Astrocyte (in vitro differentiated cells and primary cell): Measurements from ENCODE around the gene AHNAK. TPM values are rescaled to one million over a fixed set of nuclear protein-coding genes. Genes with fewer than 3 reads are reported as not detected.

Experiments
- DNase-seq: peaks from one replicate; pipeline ENCODE4 v3.0.0-alpha.2; 2010; ENCODE audit warnings: low read depth
- FAIRE-seq: peaks from 2 replicates; lab custom pipeline; 2011; peaks lifted over from hg19 to GRCh38; lab: Jason Lieb, UNC
- H2AFZ ChIP-seq: 2 replicates; pipeline ENCODE4 v1.6.0; 2012; ENCODE audit warnings: low read depth, low read length, inconsistent platforms
- H3K27ac ChIP-seq: 2 replicates; pipeline ENCODE4 v1.5.1; 2011; ENCODE audit warnings: low read depth, low read length, inconsistent platforms
- H3K27me3 ChIP-seq: 2 replicates; pipeline ENCODE4 v1.6.0; 2011; ENCODE audit warnings: low read length, inconsistent platforms; ENCODE audit not compliant: insufficient read depth
- H3K36me3 ChIP-seq: 2 replicates; pipeline ENCODE4 v1.5.1; 2011; ENCODE audit warnings: low read length, inconsistent platforms; ENCODE audit not compliant: insufficient read depth
- H3K4me1 ChIP-seq: 2 replicates; pipeline ENCODE4 v1.5.1; 2011; ENCODE audit warnings: low read length, inconsistent platforms; ENCODE audit not compliant: insufficient read depth
- H3K4me2 ChIP-seq: 2 replicates; pipeline ENCODE4 v1.6.0; 2012; ENCODE audit warnings: low read length, inconsistent platforms
- H3K4me3 ChIP-seq: 2 replicates; pipeline ENCODE4 v1.5.1; 2011; ENCODE audit warnings: low read depth, mild to moderate bottlenecking, low read length, inconsistent platforms; ENCODE audit not compliant: insufficient read depth
- H3K79me2 ChIP-seq: 2 replicates; pipeline ENCODE4 v1.6.0; 2012; ENCODE audit warnings: mild to moderate bottlenecking, low read length, inconsistent platforms; ENCODE audit not compliant: insufficient read depth
- H3K9ac ChIP-seq: 2 replicates; pipeline ENCODE4 v1.6.0; 2012; ENCODE audit warnings: mild to moderate bottlenecking, low read length, inconsistent platforms
- H3K9me3 ChIP-seq: 2 replicates; pipeline ENCODE4 v1.5.1; 2012; ENCODE audit warnings: low read depth, mild to moderate bottlenecking, low read length, inconsistent platforms; ENCODE audit not compliant: insufficient read depth
- H4K20me1 ChIP-seq: 2 replicates; pipeline ENCODE4 v1.6.0; 2012; ENCODE audit warnings: low read length, inconsistent platforms; ENCODE audit not compliant: insufficient read depth
- H3K27ac Mint-ChIP-seq: one replicate; pipeline ENCODE4 v1.8.0; 2021; ENCODE audit warnings: mild to moderate bottlenecking, mixed read lengths; ENCODE audit not compliant: unreplicated experiment
- H3K27me3 Mint-ChIP-seq: one replicate; pipeline ENCODE4 v1.8.0; 2021; ENCODE audit warnings: low read depth, mixed read lengths; ENCODE audit not compliant: unreplicated experiment
- H3K36me3 Mint-ChIP-seq: one replicate; pipeline ENCODE4 v1.8.0; 2021; ENCODE audit warnings: low read depth, mixed read lengths; ENCODE audit not compliant: unreplicated experiment
- H3K4me1 Mint-ChIP-seq: one replicate; pipeline ENCODE4 v1.8.0; 2021; ENCODE audit warnings: low read depth, mixed read lengths; ENCODE audit not compliant: unreplicated experiment
- H3K4me3 Mint-ChIP-seq: one replicate; pipeline ENCODE4 v1.8.0; 2021; ENCODE audit warnings: mild to moderate bottlenecking, moderate library complexity, mixed read lengths; ENCODE audit not compliant: unreplicated experiment
- H3K9me3 Mint-ChIP-seq: one replicate; pipeline ENCODE4 v1.8.0; 2021; ENCODE audit warnings: mild to moderate bottlenecking, mixed read lengths; ENCODE audit not compliant: unreplicated experiment
- EZH2 ChIP-seq: IDR thresholded peaks from 2 replicates; pipeline ENCODE4 v1.6.1; 2012; ENCODE audit warnings: mild to moderate bottlenecking, low read length, inconsistent platforms; ENCODE audit not compliant: insufficient read depth
- total RNA-seq: library from RNA; stranded (reverse); gene quantifications from 2 replicates; pipeline ENCODE4 v1.2.1, GENCODE V29; 2021
- TF ChIP-seq, protein P1 (sequence below): IDR thresholded peaks from 2 replicates; pipeline ENCODE4 v1.5.1; 2011; ENCODE audit warnings: low read depth, mild to moderate bottlenecking, inconsistent platforms, low read length, moderate library complexity; ENCODE audit not compliant: insufficient read depth

Gene AHNAK
- total RNA-seq, 1 donor from 2014 or later, result 378 TPM

DNA sequence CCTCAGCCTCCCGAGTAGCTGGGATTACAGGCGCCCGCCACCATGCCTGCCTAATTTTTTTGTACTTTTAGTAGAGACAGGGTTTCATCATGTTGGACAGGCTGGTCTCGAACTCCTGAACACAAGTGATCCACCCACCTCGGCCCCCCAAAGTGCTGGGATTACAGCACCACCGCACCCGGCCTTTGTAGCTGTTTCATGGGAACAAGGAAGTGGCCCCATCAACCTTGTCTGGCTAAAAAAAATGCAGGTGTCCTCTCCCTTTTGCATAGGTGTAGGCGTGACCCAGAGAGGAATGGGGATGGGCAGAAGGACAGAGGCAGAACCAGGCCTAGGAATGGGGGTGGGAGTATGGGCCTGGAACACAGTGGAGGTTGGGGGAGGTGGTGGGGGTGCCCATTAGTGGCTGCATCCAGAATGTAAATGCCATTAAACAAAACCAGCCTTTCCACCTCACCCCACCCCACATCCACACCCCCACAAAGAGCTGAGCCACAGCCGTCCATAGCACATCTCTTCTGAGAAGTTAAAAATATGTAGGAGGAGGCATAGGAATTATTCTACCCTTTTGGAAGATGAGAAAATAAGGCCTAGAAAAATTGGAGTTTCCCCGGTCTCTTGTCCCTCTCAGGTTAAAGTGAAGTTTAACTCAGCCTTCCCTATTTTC lies 150.6 kb downstream of the AHNAK start:
- H4K20me1 ChIP-seq, result no peaks in the 10 kb centered on the region
- no peak for FAIRE-seq
- Mint-ChIP-seq H3K27me3 (peaks cover 4% of the 10 kb centered on the region), H3K4me3 (no peak overlapping the region), H3K27ac (peak overlapping the region; percentile 58), H3K36me3 (peaks cover 2% of the 10 kb centered on the region), H3K9me3 (no peaks in the 10 kb centered on the region), H3K4me1 (peaks cover 13% of the 10 kb centered on the region)
- H3K4me2 ChIP-seq, result no peak overlapping the region
- H3K36me3 ChIP-seq, result no peaks in the 10 kb centered on the region
- DNase-seq, result no peak
- H3K9me3 ChIP-seq, result no peaks in the 10 kb centered on the region
- no peak overlapping the region for H3K27ac ChIP-seq
- H3K4me1 ChIP-seq, result peaks cover 19% of the 10 kb centered on the region
- no peak overlapping the region for H3K4me3 ChIP-seq
- H2AFZ ChIP-seq, result no peak overlapping the region
- H3K9ac ChIP-seq, result no peak overlapping the region
- TF ChIP-seq, protein P1, sequence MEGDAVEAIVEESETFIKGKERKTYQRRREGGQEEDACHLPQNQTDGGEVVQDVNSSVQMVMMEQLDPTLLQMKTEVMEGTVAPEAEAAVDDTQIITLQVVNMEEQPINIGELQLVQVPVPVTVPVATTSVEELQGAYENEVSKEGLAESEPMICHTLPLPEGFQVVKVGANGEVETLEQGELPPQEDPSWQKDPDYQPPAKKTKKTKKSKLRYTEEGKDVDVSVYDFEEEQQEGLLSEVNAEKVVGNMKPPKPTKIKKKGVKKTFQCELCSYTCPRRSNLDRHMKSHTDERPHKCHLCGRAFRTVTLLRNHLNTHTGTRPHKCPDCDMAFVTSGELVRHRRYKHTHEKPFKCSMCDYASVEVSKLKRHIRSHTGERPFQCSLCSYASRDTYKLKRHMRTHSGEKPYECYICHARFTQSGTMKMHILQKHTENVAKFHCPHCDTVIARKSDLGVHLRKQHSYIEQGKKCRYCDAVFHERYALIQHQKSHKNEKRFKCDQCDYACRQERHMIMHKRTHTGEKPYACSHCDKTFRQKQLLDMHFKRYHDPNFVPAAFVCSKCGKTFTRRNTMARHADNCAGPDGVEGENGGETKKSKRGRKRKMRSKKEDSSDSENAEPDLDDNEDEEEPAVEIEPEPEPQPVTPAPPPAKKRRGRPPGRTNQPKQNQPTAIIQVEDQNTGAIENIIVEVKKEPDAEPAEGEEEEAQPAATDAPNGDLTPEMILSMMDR, result no peak
- no peak for TF ChIP-seq EZH2
- H3K79me2 ChIP-seq, result no peaks in the 10 kb centered on the region
- no peaks in the 10 kb centered on the region for H3K27me3 ChIP-seq

DNA sequence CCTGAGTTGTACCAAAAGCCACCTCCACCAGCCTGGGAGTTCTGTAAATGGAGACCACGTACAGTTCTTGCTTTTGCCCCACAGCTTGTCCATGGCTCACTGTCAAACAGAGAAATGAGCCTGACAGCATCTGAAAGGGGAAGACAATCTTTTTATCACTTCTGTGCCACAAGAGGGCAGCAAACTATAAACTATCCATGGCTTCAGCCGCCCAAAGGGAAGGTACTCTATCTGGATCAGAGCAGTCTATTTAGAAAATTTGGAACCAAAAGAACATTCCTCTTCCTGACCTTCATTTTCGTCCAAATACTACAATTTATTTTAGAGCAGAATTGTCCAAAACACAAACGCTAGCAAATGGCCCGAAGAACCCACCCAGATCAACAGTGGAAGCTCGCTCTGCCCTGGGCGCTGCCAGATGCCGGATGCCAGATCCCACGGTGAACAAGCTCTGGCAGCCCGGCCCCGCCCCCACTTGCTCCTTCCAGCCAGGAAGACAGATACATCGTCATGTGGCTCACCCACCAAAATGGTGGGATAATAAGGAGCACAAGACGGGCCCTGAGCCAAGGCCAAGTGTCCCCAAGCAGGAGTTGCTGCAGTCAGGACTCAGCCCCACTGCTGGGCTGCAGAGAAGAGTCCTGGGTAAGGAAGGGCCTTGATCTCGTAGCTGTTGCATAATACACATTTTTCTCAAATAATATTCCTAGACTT lies 151.6 kb downstream of the AHNAK start:
- no peaks in the 10 kb centered on the region for H3K79me2 ChIP-seq
- Mint-ChIP-seq H3K4me3 (peak overlapping the region; percentile 68), H3K27me3 (peaks cover 5% of the 10 kb centered on the region), H3K27ac (no peak overlapping the region), H3K36me3 (peaks cover 4% of the 10 kb centered on the region), H3K4me1 (peaks cover 13% of the 10 kb centered on the region), H3K9me3 (no peaks in the 10 kb centered on the region)
- DNase-seq (peak; percentile 66), FAIRE-seq (peak; percentile 78)
- no peaks in the 10 kb centered on the region for H3K27me3 ChIP-seq
- TF ChIP-seq EZH2, result no peak
- TF ChIP-seq, protein P1, result peak; percentile 65
- no peak overlapping the region for H3K27ac ChIP-seq
- no peaks in the 10 kb centered on the region for H3K9me3 ChIP-seq
- peaks cover 9% of the 10 kb centered on the region for H3K4me1 ChIP-seq
- peak overlapping the region; percentile 47 for H3K4me3 ChIP-seq
- H3K36me3 ChIP-seq, result no peaks in the 10 kb centered on the region
- H2AFZ ChIP-seq, result peak overlapping the region; percentile 84
- H4K20me1 ChIP-seq, result no peaks in the 10 kb centered on the region
- H3K9ac ChIP-seq, result peak overlapping the region; percentile 32
- H3K4me2 ChIP-seq, result peak overlapping the region; percentile 82

DNA sequence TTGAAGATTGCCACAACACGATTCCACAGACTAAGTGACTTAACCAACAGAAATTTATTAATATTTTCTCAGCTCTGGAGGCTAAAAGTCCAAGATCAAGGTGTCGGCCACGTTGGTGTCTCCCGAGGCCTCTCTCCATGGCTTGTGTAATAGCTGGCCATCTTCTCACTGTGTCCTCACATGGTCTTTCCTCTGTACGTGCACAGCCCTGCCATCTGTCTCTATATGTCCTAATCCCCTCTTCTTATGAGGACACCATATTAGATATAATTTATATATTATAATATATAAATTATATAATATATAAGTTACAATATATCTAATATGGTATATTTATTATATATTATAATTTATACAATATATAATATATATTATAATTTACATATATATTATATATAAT lies 152.9 kb downstream of the AHNAK start:
- no peaks in the 10 kb centered on the region for H4K20me1 ChIP-seq
- no peaks in the 10 kb centered on the region for H3K27me3 ChIP-seq
- Mint-ChIP-seq H3K9me3 (no peaks in the 10 kb centered on the region), H3K4me3 (no peak overlapping the region), H3K27ac (no peak overlapping the region), H3K4me1 (peaks cover 8% of the 10 kb centered on the region), H3K27me3 (peaks cover 14% of the 10 kb centered on the region), H3K36me3 (peaks cover 4% of the 10 kb centered on the region)
- DNase-seq, result no peak
- H3K4me3 ChIP-seq, result no peak overlapping the region
- H3K9ac ChIP-seq, result no peak overlapping the region
- no peak overlapping the region for H3K27ac ChIP-seq
- no peaks in the 10 kb centered on the region for H3K9me3 ChIP-seq
- H3K79me2 ChIP-seq, result no peaks in the 10 kb centered on the region
- TF ChIP-seq EZH2, result no peak
- TF ChIP-seq, protein P1, result no peak
- H3K4me2 ChIP-seq, result no peak overlapping the region
- H3K4me1 ChIP-seq, result peaks cover 8% of the 10 kb centered on the region
- no peak overlapping the region for H2AFZ ChIP-seq
- H3K36me3 ChIP-seq, result no peaks in the 10 kb centered on the region
- no peak for FAIRE-seq
